Stimulated activated CD8-positive, alpha-beta memory T cell treated with anti-CD3 and anti-CD28 coated beads, Interleukin-12 subunit alpha, Interleukin-12 subunit beta, amount 100 ng/mL, for 24 hours (primary cell): ENCODE results near the gene RUNX2.
"Not testable (repeated sequence)": the region's sequence is repeated elsewhere in the genome, so short reads cannot be mapped to it uniquely, and the experiment has no call there.

Experiments
- DNase-seq: peaks from one replicate; pipeline ENCODE4 v3.0.0-alpha.2; 2020; ENCODE audit errors: extremely low read depth

RUNX2 gene

DNA sequence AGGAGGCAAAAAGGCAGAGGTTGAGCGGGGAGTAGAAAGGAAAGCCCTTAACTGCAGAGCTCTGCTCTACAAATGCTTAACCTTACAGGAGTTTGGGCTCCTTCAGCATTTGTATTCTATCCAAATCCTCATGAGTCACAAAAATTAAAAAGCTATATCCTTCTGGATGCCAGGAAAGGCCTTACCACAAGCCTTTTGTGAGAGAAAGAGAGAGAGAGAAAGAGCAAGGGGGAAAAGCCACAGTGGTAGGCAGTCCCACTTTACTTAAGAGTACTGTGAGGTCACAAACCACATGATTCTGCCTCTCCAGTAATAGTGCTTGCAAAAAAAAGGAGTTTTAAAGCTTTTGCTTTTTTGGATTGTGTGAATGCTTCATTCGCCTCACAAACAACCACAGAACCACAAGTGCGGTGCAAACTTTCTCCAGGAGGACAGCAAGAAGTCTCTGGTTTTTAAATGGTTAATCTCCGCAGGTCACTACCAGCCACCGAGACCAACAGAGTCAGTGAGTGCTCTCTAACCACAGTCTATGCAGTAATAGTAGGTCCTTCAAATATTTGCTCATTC is at the start of gene RUNX2:
Gene RUNX2 (plus strand): TSS at position 375 of the 567 bp plus-strand sequence. CDS start 397 bp downstream, outside the sequence.
- DNase-seq: no peak

DNA sequence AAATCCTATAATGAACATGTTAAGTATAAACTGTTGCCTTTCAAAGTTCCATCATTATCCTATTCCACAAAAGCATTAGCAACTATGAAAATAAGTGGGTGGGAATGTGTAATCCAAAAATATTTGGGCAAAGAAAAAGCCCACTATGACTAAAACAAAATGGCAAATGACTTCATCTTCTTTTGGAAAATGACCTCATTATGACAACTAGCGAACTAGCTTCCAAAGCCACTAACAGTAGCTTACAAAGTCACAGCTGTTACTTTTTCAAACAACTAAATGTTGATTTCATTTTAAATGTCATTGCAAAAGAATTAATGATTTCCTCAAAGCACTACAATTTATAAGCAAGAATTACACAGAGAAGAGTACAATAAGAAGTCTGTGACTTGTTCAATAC is 49.8 kb upstream of the RUNX2 start:
- no peak for DNase-seq

DNA sequence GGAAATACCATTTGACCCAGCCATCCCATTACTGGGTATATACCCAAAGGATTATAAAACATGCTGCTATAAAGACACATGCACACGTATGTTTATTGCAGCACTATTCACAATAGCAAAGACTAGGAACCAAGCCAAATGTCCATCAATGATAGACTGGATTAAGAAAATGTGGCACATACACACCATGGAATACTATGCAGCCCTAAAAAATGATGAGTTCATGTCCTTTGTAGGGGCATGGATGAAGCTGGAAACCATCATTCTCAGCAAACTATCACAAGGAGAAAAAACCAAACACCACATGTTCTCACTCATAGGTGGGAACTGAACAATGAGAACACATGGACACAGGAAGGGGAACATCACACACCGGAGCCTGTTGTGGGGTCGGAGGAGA is 41.4 kb upstream of the RUNX2 start:
- DNase-seq: not testable (repeated sequence)

DNA sequence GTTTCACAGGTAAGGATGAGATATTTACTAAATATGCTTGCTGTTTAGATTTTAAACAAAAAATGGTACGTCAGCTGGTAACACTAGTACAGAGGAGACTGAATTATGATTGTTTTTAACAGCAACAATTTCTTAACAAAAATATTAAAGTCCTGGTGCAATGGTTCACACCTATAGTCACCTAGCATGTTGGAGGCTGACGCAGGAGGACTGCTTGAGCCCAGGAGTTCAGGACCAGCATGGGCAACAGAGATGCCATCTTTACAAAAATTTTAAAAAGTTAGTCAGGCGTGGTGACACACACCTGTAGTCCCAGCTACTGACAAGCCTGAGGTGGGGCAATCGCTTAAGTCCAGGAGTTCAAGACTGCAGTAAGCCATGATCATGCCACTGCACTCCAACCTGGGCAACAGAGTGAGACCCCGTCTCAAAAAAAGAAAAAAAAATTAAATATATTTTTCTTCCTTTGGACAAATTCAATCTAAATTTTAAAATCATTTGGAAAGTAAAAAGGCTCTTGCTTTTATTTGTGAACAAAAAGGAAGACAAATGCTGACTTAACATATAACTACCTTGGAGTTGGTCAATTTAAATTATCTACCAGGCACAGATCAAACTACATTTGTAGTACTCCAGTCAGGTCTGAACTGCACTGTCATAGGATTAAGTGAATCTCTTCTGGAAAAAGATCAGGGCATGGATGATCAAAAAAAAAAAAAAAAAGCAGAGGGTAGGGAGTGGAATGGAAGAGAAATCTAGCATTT is 38.2 kb upstream of the RUNX2 start:
- no peak for DNase-seq

DNA sequence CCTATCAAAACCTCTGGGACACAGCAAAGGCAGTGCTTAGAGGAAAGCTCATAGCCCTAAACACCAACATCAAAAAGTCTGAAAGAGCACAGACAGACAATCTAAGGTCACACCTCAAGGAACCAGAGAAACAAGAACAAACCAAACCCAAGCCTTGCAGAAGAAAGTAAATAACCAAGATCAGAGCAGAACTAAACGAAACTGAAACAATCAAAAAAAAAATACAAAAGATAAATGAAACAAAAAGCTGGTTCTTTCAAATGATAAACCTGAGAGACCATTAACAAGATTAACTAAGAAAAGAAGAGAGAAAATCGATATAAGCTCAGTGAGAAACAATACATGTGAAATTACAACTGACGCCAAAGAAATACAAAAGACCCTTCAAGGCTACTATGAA is 34.8 kb upstream of the RUNX2 start:
- no peak for DNase-seq

DNA sequence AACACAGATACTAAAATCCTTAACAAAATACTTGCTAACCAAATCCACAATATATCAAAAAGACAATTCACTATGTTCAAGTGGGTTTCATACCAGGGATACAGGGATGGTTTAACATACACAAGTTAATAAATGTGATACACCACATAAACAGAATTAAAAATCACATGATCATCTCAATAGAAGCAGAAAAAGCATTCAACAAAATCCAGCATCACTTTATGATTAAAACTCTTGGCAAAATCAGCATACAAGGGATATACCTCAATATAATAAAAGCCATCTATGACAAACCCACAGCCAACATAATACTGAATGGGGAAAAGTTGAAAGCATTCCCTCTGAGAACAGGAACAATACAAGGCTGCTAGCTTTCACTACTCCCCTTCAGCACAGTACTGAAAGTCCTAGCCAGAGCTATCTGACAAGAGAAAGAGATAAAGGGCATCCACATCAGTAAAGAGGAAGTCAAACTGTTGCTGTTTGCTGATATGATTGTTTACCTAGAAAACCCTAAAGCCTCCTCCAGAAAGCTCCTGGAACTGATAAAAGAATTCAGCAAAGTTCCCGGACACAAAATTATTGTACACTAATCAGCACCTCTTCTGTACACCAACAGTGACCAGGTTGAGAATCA is 33.9 kb upstream of the RUNX2 start:
- not testable (repeated sequence) for DNase-seq

DNA sequence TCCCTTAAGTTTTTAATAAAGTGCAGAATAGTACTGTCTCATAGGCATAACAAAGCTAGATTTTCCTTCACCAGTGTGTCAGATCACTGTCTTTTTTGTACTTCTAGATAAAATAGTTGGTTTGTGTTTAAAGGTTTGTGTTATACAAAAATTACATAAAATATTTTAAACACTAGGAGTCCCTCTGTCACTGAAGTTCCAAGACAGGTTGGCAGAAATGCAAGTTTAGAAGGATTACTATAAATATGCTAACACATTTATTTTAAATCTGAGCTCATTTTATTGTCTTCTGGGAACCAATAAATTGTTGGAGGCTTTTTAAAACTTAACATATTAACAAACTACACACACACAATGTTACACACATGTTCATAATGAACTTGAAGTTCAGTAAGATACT is 30.8 kb upstream of the RUNX2 start:
- no peak for DNase-seq

DNA sequence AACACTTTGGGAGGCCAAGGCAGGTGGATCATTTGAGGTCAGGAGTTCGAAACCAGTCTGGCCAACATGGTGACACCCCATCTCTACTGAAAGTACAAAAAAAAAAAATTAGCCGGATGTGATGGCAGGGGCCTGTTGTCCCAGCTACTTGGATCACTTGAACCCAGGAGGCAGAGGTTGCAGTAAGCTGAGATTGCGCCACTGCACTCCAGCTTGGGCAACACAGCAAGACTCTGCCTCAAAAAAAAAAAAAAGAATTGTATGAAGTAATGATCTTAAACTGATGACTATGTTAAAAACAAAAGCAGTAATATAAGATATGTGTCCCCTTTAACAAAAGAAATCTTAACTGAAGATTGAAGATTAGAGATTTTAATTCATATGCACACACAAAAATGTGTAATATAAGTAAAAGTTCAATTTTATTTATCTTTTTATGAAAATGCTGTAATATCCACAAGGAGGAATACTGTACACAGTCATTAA is 29.0 kb upstream of the RUNX2 start:
- DNase-seq: no peak

DNA sequence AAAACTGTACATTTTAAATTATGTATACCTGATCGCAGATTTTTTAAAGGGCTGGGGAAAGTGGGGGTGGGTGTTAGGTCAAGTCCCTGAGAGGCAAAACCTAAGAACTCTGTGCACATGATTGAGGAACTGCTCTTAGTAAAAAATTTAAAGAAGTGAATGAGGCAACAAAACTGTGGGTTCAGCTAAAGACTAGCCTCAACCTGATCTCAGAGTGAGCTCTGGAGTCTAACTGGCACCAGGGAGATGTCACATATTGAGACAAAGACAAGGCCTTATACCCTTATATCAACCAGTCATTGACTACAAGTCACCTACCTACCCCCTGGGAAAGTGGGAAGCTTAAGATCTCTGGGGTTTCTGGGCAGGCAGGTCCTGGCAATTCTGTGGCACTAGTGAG is 27.4 kb upstream of the RUNX2 start:
- DNase-seq: no peak

DNA sequence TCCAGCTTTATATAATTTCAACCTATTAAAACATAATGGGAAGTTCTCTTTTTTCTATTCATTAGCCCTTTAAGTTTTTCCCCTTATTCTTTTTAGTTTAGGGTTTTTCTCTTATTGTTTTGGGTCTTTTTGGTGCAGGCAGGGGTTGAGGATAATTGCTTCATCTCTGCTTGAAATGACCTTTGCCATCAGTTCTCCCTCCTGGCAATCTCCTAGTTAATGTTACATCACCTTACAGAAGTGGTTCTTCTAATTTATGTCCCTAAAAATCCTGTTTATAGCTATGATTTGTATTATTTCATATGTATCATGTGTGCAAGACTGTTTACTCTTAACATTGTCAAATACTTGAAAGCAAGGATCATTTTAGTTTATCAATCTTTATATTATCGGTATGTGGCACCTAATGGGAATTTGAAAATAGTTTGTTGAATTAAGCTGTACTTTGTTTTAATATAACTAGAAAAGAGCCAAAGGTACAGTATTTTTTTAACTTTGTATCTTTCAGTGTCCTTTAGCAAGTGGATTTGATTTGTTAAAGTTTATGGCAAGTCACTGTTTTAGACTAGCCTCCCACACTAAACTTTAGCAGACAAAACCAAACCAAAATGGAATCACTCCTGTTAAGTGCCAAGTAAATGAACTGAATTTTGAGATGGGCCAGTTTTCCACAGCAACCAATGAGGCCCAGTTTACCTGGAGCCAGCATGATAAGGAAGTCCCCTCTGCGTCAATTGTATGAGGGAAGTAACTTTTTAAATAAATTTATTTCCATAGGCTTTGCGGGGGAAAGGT is 26.6 kb upstream of the RUNX2 start:
- DNase-seq: no peak

DNA sequence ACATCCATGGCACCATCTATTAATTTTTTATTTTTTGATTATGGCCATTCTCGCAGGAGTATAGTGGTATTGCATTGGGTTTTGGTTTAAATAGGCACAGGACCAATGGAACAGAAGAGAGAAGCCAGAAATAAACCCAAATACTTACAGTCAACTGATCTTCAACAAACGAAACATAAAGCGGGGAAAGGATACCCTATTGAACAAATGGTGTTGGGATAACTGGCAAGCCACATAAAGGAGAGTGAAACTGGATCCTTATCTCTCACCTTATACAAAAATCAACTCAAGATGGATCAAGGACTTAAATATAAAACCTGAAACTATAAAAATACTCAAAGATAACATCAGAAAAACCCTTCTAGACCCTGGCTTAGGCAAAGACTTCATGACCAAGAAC is 25.3 kb upstream of the RUNX2 start:
- no peak for DNase-seq

DNA sequence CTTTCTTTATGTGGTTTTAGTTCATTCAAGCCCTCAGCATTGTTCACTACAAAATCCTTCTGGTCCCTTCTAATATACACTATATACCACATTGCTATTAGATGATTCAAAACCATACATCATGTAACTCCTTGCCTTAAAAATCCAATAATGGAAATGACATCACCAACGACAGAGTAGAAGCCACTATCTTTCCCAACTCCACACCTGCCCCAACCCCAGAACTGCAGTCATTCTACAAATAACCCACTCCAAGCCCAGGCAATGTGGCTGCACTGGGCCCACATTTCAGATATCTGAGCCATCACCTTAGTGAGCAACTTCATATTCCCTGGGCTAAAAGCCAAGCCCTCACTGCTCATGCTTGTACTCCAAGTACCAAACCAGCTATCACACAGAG is 22.6 kb upstream of the RUNX2 start:
- no peak for DNase-seq

DNA sequence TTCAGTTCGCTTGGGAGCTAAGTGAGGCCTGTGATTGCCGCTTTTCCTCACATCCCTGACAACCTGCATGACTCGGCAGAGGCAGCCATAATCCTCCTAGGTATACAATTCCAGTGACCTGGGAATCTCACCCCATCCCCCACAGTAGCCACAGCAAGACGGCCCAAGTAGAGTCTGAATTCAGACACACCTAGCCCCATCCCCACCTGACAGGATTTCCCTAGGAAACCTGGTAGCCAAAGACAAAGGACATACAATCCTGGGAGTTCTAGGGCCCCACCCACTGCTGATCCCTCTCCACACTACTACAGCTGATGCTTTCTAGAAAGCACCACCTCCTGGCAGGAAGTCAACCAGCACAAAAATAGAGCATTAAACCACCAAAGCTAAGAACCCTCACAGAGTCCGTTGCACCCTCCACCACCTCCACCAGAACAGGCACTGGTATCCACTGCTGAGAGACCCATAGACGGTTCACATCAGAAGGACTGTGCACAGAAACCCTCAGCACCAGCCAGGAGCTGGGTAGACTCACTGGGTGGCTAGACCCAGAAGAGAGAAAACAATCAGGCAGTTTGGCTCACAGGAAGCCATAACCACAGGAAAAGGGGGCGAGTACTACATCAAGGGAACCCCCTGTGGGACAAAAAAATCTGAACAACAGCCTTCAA is 17.9 kb upstream of the RUNX2 start:
- DNase-seq: no peak

DNA sequence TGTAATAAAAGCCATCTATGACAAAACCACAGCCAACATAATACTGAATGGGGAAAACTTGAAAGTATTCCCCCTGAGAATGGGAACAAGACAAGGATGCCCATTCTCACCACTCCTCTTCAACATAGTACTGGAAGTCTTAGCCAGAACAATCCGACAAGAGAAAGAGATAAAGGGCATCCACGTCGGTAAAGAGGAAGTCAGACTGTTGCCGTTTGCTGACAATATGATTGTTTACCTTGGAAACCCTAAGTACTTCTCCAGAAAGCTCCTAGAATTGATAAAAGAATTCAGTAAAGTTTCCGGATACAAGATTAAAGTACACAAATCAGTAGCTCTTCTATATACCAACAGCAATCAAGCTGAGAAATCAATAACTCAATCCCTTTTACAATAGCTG is 14.0 kb upstream of the RUNX2 start:
- DNase-seq: no peak

DNA sequence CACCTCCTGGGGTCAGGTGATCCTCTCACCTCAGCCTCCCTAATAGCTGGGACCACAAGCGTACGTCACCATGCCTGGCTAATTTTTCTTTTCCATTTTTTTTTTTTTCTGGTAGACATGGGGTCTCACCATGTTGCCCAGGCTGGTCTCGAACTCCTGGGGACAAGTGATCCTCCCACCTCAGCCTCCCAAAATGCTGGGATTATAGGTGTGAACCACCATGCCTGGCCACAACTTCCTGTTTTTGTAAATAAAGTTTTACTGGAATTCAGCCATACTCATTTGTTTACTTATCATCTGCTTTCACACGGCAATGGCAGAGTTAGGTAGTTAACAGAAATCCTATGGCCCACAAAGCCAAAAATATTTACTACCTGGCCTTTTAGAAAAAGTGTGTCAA is 7.8 kb upstream of the RUNX2 start:
- DNase-seq: no peak

DNA sequence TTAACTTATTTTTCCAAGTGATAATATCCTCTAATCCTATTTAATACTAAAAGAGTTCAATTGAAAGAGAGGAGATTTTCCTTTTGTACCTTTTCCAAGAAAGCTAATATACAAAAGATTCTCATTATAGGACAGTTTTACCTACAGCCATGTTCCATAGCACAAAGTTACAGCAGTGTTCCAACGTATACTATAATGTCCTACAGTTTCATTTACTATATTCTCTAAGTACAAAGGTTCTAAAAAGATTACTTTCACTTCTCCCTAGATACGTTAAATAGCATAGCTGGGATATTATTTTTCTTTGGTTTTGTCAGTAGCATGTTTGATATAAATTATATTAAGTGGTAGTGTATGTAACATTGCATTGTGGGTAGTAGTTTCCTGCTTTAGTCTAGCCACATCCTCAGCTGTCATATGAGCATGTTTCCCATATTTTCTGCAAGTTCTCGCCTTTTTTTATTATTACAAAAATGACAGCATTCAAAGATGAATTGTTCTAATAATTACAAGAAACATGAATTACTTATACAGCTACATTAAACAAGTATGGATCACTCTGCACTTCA is 4.4 kb upstream of the RUNX2 start:
- no peak for DNase-seq

DNA sequence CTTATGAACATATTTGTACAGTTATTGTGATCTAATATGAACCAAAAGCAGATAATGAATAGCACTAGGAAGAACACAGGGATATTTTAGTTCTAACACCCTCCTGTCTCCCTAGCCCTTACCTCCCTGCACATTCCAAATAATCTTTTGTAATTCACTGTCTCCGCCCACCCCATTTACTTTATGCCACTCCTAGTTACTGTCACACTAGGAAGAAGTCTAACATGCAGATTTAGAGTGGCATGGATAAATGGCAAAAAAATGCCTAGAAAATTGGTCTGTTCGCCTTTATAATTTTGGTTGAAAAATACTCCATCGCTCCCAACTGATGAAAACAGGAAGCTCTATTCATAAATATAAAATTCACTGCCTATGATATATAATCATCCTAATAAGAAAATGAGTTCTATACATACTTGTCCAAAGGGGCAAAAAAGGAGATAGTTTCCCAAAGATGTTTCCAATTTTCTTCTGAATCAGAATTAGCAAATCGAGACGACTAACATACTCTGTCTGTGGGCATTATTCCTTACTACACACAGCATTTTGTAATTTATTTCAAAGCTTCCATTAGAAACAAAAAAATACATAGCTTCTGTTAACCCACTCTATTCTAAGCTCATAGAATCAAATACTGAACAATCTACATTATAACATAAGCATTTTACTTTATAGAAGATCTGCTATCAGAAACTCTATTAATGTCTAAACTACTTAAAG is 1.3 kb upstream of the RUNX2 start:
- DNase-seq: no peak

DNA sequence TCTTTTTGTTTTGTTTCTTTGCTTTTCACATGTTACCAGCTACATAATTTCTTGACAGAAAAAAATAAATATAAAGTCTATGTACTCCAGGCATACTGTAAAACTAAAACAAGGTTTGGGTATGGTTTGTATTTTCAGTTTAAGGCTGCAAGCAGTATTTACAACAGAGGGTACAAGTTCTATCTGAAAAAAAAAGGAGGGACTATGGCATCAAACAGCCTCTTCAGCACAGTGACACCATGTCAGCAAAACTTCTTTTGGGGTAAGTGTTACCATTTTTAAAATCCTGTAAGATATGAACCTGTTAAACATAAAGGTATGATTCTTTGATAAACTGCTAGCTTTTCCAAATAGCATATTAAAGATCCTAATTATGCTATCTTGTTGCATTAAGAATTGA is 393 bp downstream of the RUNX2 start:
- DNase-seq: no peak

DNA sequence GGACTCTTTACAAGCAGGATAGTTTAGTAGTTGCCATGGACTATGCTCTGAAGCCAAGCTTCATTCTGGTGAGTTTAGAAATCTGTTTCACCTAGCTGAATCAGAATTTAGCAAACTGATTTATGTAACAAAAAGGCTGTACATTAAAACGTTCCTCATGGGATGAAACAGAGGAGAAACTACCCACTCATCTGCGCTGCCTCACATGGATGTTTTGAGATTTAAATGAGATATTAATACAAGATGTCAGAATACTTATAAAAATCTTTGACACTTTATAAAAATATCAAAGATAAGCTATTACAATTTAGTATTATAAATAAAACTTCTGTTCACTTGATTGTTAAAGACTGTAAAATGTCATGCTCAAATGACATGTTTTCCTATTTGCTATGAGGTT is 16.8 kb downstream of the RUNX2 start:
- no peak for DNase-seq

DNA sequence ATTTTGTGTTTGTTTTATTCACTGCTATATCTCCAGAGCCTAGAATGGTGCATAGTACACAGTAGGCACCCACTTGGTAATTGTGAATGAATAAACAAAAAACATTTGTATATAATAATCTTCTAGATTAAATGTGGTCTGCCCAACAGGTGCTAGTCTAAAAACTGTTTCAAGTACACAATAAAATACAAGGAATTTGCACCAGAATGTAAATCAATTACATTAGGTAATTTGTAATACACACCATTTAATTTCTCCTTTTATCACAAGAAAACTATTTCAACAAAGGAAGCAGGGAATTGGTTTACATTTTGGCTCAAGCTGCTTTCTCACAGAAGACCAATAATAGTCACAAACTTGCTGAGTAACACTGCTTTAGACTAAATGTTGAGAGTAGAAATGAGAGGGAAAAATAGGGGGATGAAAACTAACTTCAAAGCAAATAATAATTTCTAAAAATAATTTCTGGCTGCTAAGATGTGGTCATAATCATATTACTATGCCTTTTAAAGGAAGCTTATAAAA is 22.1 kb downstream of the RUNX2 start:
- DNase-seq: no peak

DNA sequence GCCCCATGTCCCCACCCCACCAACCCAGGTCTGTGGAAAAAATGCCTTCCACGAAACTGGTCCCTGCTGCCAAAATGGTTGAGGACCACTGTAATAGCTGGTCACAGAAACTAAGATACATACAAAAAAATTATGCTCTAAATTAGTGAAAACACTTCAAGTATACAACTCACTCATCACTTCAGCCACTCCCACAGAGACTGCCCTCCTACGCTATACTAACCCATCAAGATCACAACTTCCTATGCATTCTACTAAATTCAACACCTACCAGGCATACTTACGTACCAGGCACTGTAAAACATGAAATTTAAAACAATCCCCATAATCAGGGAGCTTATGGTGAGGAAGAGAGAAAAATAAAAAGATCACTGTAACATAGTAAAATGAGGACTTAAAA is 22.9 kb downstream of the RUNX2 start:
- DNase-seq: no peak
